K562 (cell line): Measurements from ENCODE around the gene FRMD4A. TPM values are rescaled to one million over a fixed set of nuclear protein-coding genes. Genes with fewer than 3 reads are reported as not detected.

Source experiments
- E2F4 ChIP-seq: sonication (generic); formaldehyde crosslinking; IDR thresholded peaks from 2 replicates; pipeline ENCODE4 v1.8.0; 2022; ENCODE audit warnings: mild to moderate bottlenecking, low read depth, missing genetic modification reagents
- MAZ ChIP-seq, 2 experiments: fragments of 450-650 bp in 1 of 2; sonication (generic) in 1 of 2; formaldehyde crosslinking; IDR thresholded peaks in 1 of 2; conservative IDR thresholded peaks in 1 of 2; 2 replicates each; pipeline versions ENCODE4 v1.4.0 to v1.5.0; 2020; ENCODE audit warnings: mild to moderate bottlenecking in 1 of 2, missing genetic modification reagents in 1 of 2
- NFRKB ChIP-seq: fragments of 450-650 bp; IDR thresholded peaks from 2 replicates; pipeline ENCODE4 v1.6.1; 2016; ENCODE audit warnings: low read depth
- ZNF41 ChIP-seq: fragments of 250-450 bp; sonication (Bioruptor Pico); conservative IDR thresholded peaks from 2 replicates; pipeline ENCODE4 v1.4.0; 2020; ENCODE audit warnings: mild to moderate bottlenecking
- ZNF639 ChIP-seq, 2 experiments: fragments of 200-800 bp in 1 of 2; sonication (Bioruptor generic) in 1 of 2; sonication (generic) in 1 of 2; formaldehyde crosslinking in 1 of 2; IDR thresholded peaks in 1 of 2; conservative IDR thresholded peaks in 1 of 2; 2 replicates each; pipeline versions ENCODE4 v1.5.0 to v1.6.1; 2016 to 2020; ENCODE audit warnings: missing compliant biosample characterization in 1 of 2, missing genetic modification characterization in 1 of 2, missing genetic modification reagents in 1 of 2
- ZNF76 ChIP-seq: fragments of 250-450 bp; sonication (Bioruptor Pico); IDR thresholded peaks from 2 replicates; pipeline ENCODE4 v1.4.0; 2020; ENCODE audit warnings: mild to moderate bottlenecking, moderate library complexity, borderline replicate concordance
- ZSCAN32 ChIP-seq: fragments of 450-650 bp; formaldehyde crosslinking; IDR thresholded peaks from 2 replicates; pipeline ENCODE4 v1.4.0; 2020; ENCODE audit warnings: mild to moderate bottlenecking, moderate library complexity
- polyA plus RNA-seq, 8 experiments: library from polyadenylated mRNA; depleted of rRNA in 4 of 8; stranded (reverse) in 5 of 8; unstranded in 3 of 8; fragments of >200 nt; fragmentation: Nextera tagmentation in 2 of 8; fragmentation: Illumina TruSeq in 1 of 8; extraction: Ambion mirVana in 2 of 8; extraction: Trizol in 1 of 8; gene quantifications; 2 replicates each; pipeline versions ENCODE4 v1.2.1 to v1.2.3, GENCODE V29; 2011 to 2014; ENCODE audit warnings: inconsistent platforms in 1 of 8, missing spikeins in 1 of 8
- total RNA-seq, 7 experiments: library from RNA; depleted of rRNA in 6 of 7; stranded (reverse); fragments of >200 nt in 6 of 7; fragmentation: Illumina TruSeq in 2 of 7; extraction: Trizol in 2 of 7; gene quantifications; 2 replicates each; pipeline versions ENCODE4 v1.2.1 to v1.2.3, GENCODE V29; 2011 to 2021; ENCODE audit warnings: low replicate concordance in 1 of 7
- TF ChIP-seq, protein P1 (sequence below): fragments of 450-650 bp; conservative IDR thresholded peaks from 2 replicates; pipeline ENCODE4 v1.6.1; 2016; ENCODE audit warnings: missing genetic modification characterization, low read depth, mild to moderate bottlenecking, missing compliant biosample characterization, moderate library complexity
- TF ChIP-seq, protein P2 (sequence below): fragments of 250-450 bp; sonication (Bioruptor Pico); IDR thresholded peaks from 2 replicates; pipeline ENCODE4 v1.4.0; 2020; ENCODE audit warnings: mild to moderate bottlenecking, moderate library complexity, borderline replicate concordance

FRMD4A gene
- total and polyA plus RNA-seq, 9 of the 15 experiments (the other 6 are each of a cell fraction or from before 2014, with no cell fraction given), result 0.80 to 5.2 (median 3.0) TPM

GRCh38 chr10:14162061-14162460 lies 168.7 kb downstream of the FRMD4A start (continued):
- TF ChIP-seq NFRKB (no peak), ZNF639 (CRISPR knock-in tag; conservative IDR thresholded peaks at IDR 0.05 in 1 of 2, IDR thresholded peaks at IDR 0.05 in 1 of 2) (no peak), ZNF76 (CRISPR knock-in tag) (no peak), ZNF41 (CRISPR knock-in tag) (no peak), MAZ (CRISPR knock-in tag; conservative IDR thresholded peaks at IDR 0.05 in 1 of 2, IDR thresholded peaks at IDR 0.05 in 1 of 2) (no peak), ZSCAN32 (no peak), E2F4 (CRISPR knock-in tag) (no peak)
- TF ChIP-seq, protein P1, sequence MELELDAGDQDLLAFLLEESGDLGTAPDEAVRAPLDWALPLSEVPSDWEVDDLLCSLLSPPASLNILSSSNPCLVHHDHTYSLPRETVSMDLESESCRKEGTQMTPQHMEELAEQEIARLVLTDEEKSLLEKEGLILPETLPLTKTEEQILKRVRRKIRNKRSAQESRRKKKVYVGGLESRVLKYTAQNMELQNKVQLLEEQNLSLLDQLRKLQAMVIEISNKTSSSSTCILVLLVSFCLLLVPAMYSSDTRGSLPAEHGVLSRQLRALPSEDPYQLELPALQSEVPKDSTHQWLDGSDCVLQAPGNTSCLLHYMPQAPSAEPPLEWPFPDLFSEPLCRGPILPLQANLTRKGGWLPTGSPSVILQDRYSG (tag), result no peak
- TF ChIP-seq, protein P2, sequence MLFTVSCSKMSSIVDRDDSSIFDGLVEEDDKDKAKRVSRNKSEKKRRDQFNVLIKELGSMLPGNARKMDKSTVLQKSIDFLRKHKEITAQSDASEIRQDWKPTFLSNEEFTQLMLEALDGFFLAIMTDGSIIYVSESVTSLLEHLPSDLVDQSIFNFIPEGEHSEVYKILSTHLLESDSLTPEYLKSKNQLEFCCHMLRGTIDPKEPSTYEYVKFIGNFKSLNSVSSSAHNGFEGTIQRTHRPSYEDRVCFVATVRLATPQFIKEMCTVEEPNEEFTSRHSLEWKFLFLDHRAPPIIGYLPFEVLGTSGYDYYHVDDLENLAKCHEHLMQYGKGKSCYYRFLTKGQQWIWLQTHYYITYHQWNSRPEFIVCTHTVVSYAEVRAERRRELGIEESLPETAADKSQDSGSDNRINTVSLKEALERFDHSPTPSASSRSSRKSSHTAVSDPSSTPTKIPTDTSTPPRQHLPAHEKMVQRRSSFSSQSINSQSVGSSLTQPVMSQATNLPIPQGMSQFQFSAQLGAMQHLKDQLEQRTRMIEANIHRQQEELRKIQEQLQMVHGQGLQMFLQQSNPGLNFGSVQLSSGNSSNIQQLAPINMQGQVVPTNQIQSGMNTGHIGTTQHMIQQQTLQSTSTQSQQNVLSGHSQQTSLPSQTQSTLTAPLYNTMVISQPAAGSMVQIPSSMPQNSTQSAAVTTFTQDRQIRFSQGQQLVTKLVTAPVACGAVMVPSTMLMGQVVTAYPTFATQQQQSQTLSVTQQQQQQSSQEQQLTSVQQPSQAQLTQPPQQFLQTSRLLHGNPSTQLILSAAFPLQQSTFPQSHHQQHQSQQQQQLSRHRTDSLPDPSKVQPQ (CRISPR knock-in tag), result no peak
